IPS DF 4.7 (cell line): ENCODE measurements around the gene SEC16B.

Experiments
- DNase-seq: peaks from one replicate; pipeline ENCODE4 v3.0.0-alpha.2; 2013; ENCODE audit warnings: low spot score; ENCODE audit errors: extremely low read depth

The SEC16B gene

DNA sequence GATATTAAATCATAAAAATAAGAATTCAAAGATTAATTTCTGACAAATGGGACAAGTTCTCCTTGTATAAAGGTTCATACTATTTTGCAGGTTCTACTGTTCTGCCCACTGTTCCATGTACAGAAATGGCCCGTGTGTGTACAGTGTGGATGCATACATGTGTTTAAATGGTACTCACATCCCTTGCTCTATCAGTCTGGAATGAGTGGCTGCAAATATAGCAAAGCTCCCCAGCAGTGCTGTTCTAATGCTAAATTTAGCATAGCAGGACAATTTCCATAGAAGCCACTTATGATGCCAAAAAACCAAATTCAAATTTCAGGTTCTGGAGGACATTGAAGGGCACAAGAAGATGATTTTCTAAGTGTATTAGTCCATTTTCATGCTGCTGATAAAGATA lies 9.4 kb upstream of the SEC16B start:
- DNase-seq = no peak

DNA sequence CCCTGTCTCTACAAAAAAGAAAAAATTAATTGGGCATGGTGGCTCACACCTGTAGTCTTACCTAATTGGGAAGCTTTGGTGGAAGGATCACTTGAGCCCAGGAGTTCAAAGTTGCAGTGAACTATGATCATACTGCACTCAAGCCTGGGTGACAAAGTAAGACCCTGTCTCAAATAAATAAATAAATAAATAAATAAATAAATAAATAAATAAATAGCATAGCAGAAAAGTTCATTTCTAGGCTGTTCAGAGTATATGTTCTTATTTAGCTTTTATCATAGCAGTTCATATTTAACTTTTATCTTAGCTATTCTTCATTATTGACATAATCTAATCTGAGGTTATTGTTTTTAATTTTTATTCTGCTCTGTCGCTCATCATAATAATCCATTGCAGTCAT lies 8.7 kb upstream of the SEC16B start:
- DNase-seq = no peak

DNA sequence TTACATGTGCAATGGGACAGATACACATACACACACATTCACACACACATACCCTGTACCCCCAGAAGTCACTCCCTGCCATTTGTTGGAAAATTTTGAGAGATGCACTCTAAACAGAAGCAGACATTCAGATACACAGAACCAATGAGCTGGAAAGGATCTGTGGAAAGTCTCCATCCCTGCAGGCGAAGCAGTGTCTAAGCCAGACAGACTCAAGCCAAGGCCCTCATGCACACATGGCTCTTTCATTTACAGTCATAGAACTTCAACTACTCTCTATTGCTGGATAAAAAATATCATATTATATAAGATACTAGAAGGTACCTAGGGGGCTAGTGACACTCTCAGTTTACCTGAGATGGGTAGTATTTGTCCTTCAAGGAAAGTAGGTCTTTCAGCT lies 7.3 kb upstream of the SEC16B start:
- DNase-seq = no peak

DNA sequence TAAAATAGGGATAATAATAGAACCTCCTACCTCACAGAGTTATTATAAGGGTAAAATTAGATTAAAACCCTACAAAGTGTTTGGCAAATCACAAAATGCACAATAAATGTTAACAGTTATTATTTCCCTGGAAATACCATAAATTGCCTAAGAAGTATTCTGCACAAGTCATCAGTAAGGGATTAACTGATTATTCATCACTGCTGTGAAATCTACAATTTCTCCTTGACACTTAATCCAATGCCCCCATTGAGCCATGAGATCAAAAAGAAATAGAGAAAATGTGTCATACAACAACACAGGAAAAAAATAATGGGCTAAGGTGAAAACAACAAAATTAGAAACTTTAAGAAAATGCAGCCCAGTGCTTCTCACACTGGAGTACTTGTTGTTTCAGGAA lies 6.7 kb upstream of the SEC16B start:
- DNase-seq = no peak

DNA sequence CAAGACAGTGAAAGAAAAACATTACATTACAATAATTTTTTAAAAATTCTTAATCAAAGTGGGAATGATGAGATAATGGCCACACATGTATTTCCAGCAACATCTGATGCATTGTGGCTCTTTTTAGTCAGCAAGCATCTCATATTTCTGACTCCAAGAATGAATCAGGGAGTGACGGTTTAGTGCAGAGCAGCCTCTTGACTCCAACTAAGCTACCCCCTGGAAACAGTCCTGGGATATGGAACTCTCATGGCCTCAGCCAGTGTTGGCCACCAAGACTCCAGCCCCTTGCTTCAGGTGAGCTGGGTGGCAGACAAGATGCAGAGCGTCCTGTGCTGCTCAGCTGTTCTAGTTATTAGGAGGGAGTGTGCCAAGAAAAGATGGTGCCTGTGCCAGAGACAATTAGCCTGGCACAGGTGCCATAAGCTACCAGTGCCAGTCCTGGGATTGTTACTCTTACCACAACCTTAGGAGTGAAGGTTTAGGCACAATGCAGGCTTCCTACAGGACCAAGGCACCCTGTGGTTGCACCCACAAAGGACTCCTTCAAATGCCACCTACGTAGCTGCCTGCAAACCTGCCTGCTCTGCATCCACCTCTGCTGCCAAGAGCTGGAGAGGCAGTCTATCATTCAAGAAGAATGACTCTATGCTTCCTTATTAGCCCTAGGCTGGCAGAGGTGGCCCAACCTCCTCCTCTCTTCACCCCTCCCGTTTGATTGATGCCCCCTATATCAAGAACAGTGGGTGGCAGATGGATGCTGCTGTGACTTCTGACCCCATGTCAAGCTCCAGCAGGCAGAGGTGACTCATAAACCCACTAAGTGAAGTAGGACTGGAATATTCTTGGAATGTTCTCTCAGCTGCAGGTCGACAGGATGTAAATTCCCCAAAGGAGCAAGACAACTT lies 6.0 kb upstream of the SEC16B start:
- DNase-seq = no peak

DNA sequence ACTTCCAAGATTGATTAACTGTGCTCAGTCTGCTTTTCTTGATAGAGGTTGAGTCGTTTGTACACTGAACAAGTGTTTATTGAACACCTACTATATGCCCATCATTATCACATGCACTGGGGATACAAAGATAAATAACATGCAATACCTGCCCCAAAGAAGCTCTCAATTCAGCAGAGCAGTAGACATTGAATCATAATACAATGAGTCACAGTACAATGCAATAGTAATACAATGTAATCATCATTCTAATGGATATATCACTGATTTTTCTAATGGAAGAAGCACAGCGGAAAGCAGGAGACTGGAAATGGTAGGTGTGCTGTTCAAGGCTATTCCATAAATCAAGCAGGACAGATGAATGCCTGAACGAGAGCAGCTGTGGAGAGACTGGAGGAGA lies 3.7 kb upstream of the SEC16B start:
- no peak for DNase-seq

DNA sequence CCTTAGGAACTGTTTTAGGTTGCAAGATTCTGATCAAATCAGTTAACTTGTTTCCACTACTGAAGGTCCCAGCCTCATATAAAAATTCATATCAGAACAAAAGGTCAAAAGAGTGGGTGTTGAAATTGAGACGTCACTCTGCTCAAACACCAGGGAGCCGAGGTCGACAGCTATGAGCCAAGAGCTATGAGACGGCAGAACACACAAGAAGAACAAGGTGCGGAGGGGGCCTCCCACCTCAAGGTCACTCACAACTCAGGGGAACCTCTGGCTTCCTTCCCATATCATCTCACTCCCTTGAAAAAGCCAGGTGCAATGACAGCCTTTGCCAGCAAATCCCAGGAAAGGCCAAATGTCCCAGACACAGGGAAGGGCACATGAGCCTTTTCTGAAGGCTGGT lies 749 bp downstream of the SEC16B start:
- no peak for DNase-seq

DNA sequence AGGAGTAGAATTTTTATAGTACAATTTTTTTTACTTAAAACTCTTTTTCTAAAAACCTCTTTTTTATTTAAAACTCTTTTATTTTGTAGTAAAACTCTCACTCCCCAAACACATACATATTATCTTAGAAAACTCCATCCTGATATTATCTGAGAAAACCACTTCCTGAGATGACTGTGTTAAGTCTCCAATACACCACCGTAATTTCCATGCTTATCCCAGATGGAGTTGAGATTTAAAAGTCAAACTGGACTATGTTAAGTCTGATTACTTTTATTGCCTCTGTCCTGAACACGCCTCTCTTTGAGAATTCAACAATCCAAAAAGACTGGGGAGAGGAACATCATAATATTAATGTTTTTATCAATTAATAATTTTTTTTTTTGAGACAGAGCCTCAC lies 3.7 kb downstream of the SEC16B start:
- DNase-seq = no peak

DNA sequence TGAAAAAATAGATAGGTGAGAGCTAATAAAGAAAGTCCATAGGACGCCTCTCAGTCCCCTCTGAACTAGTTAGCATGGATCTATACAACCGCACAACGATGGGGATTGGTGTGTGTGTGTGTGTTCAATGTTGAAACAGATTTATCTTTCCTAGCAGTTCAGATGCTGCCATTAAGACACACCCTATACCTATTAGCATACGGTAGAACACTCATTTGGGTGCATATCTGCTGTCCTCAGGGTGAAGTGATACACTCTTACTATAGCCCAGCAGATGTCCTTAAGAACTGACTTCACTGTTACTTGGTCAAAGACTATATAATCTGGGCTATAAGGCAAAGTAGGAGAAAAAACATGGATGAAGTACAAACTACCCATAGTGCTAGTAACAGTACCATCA lies 4.6 kb downstream of the SEC16B start:
- no peak for DNase-seq

DNA sequence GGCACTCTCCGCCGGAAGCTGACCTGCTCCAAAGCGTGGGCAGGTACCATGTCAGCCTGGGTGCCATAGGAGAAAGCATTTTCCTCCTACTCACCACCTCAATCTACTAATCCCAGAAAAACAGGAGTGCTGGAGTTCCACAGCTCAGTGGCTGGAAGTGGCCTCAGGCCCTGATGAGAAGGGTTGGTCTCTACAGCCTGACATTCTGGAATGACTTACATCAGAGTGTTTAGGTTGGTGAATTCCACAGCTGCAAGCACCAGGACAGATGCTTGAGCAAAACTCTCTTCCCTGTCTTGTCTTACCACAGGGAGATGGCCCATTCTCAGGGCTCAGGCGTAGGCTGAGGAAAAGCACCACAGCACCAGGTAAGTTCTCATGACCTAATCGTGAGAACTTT lies 5.5 kb downstream of the SEC16B start:
- no peak for DNase-seq

DNA sequence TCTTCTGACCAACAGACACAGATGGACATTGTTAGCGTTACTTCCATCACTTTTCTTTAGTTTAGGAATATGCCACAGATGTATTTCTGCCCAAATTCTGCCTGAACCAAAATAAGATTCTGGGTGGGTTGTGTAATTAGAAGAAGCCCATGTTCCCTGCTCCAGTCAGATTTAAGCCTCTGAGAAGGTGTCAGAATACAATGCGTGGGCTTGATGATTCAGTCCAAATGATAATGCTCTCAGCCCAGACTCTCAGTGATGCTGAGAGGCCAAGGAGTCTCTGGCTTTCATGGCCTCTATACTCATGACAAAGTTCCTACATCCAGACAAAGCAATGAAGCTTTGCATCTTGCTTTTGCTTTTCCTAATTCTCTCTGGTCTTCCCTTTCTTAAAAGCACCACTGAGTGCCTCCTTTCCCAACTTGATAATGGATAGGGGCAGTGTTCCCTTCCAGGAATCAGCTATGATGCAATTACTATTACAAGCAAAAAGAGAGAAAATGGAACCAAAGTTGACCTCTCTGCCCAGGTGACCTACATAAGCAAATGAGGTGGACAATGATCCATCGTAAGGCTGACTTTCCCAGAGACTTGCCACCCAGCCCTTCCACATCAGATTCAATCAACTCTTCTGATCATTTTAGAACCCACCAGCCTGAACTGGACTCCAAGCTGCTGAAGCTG lies 8.8 kb downstream of the SEC16B start:
- DNase-seq = no peak

DNA sequence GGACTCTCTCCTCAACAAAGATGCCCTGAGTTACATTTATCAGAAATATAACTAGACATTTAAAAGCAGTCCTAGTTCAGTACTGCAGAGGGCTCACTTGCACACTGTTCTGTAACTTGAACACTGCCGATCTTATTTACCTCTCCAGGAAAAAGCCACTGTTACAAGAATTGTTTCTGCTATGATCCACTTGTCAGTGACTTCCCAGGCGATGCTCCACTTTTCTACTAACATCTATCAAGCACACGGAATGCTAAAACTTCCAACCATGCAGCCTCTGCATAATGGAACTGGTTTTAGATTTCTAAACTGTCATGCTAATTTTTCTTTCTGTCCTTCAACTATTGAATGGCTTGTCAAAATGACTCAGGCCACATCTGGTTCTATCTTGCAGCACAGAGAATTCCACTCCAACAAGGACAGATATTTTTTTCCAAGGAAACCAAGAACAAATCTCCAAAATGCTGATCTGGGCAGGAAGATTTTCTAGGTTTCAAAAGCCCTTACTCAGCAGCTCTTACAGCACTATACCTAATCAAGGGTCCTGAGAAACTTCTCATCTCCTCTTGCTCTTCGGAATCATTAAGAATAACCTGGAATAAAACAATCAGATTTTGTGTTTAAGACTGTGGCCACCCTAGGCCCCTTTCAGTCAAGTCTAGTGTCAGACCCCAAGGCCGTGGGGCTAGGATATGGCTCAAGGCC lies 9.9 kb downstream of the SEC16B start:
- DNase-seq = no peak

DNA sequence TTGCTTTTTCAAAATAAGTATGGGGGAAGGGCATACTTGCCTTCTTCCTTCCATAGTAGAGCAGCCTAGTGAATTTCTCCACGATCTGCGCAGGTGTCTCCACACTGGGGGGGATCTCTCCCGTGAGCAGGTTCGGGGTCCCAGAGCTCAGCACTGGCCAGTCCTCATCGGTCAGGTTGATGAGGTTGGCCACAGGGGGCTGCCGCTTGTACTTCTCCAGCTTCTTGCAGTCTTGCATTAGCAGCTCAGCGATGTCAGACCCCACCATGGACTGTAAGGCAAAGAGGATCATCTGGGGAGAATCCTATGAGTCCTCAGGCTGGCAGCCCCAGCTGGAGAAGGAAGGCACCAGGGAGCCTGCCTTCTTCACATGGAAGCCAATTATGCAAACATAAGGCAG lies 11.8 kb downstream of the SEC16B start:
- DNase-seq = no peak

DNA sequence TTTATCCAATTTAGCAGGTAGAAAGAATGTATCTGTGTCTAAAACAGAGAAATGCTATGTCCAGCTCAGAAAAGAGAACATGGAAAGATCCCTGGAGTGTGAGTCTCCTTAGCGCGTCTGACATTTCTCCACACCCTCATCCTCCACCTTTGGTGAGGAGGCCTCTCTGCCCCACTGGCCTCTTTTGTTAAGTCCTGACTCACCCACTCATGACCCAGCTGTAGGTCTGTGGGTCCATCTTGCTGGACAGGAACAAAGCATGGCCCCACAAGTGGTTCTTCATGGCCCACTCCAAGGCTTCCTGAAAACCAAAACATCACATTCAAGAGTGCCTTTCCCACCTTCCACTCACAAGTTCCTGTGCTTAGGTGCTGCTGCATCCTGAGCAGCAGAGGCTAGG lies 15.8 kb downstream of the SEC16B start:
- DNase-seq = no peak

DNA sequence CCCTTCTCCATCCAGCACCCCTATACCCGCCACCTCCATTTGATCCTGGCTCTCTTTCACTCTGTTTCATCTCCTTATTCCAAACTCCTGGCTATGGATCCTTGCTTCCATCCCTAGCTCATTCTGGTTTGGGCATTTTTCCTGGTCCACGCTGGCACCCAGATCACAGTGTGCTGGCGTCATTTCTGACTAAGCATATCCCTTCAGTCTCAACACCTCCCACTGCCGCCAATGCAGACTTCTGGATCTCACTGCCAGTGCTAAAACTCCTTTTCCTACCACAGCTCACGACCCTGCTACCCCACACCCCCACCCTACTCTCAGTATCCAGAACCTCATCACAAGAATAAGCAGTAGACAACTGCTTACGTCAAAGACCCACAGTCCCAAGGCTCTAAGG lies 16.3 kb downstream of the SEC16B start:
- DNase-seq = no peak

DNA sequence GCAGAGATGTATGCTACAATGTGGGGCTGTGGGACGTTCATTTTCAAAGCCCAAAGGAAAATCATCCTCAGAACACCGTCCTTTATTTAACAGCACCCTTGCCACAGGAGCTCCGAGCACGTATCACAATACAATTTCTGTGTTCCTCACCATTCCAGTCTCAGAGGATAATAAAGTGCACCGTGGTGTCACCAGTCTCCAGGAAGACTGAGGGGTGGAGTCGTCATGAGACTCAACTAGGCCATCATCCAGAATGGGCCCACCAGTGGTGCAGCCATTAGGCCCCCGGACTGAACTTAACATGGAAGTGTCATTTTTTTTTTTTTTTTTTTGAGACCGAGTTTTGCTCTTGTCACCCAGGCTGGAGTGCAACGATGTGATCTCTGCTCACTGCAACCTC lies 17.2 kb downstream of the SEC16B start:
- no peak for DNase-seq

DNA sequence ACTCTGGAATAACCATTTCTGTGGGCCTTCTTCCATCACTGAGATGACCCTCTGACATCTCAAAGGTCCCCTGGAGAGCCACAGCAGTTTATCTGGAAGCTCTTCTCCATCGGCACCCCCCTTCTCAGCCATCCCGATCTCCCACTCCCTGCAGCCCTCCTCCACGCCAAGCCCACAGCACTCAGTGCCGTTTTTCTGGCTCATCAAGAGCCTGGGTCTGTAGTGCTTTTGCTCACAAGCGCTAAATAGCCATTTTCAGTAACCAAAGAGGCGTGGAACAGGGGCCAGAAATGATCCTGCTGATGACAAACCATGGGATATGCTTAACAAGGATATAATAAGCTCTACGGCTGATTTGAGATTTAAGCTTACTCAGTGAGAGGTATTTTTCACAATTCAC lies 17.6 kb downstream of the SEC16B start:
- DNase-seq = no peak

DNA sequence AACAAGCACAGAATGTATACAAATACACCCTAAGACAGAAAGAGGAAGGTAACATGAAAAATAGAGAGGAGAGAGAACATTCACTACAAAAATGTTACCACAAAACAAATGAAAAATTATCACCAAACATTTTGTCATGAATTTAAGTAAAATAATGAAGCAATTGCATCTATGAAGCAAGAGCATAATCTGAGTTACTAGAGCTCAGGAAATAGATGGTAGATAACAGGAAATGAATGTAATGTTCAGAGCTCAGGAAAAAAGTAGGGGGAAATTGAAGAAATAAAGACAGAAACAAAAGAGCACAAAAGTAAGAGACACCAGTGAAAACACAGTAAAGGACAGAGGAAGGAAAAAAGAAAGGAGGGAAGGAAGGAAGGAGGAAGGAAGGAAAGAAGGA lies 19.4 kb downstream of the SEC16B start:
- no peak for DNase-seq

DNA sequence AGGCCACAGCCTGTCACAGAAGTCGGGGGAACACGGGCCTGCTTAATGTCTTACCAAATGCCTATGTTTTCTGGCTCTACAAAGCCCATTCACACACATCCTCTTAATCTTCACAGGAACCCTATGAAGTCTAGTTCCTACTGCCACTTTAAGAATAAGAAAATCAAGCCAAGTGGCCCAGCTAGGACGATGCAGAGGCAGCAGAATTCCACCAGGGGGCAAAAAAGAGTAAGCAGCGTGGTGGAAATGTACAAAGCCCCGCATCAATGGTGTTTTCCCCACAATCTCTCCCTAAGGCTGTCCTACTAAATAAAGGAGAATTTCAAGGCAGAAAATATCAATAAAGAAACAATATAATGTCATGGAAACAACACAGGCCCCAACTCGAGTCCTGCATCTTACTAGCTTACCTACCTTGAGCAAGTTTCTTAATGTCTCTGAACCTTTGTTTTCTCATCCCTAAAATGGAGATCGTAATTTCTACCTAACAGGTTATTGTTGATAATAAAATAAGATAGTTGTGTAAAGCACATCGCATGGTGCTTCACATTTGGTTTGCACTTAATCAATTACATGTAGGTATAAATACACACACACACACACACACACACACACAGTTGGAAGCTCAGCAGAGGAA lies 21.4 kb downstream of the SEC16B start:
- DNase-seq = no peak

DNA sequence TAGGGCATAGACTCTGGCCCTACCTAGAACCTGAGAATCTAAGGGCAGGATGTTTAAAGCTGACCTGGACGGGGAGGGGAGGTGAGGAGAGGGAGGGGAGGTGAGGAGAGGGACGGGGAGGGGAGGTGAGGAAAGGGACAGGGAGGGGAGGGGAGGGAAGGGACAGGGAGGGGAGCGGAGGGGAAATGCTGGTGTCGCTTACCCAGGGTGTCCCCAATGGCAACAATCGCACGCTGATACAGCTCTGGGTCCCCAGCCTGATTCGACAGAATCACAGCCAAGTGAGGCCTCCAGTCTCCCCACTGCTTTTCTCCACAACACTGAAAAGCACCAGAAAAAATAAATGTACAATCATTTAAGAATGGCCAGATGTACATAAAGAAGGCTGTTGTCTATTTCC lies 22.2 kb downstream of the SEC16B start:
- no peak for DNase-seq

DNA sequence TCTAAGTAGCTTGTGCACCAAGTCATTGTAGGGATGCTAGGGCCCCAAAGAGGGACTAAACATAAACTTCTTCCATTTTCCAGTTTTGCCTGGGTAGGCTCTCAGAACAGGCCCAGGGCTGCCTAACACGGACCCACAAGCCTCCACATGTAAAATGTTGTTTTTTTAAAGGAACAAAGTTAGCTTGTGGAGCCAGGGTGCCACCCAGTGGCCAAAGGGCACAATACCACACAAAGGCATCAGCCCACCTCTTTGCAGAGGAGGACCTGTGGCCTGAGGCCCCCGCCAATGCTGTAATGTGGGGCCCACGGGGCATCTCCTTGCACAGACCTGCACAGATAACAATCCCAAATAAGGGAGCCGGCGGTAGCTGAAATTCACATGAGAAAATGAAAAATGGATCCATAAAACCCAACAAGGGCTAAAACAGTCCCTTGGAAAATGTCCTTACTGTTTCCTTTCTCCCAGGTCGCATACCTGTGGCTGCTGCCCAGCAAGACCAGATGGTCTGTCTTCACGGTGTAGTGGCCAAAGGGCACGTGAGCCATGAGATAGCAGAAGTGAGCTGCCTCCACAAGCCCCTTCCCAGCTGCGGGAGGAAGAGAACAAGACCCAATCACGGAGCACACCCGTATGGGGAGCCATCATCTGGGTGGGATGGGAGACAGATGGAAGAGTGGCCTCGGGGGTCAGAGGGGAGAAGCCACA lies 23.8 kb downstream of the SEC16B start:
- DNase-seq = no peak
